Liver (tissue), 3 donors: Measurements from ENCODE around the gene BDH1.
A peak's percentile ranks its signal among the peaks of the same experiment; 100 is the strongest.

Source experiments
- ATF3 ChIP-seq: IDR thresholded peaks from 2 replicates; pipeline ENCODE4 v1.6.1; 2016; ENCODE audit warnings: antibody characterized with exemption
- CTCF ChIP-seq: fragments of 150-350 bp; IDR thresholded peaks from 2 replicates; pipeline ENCODE4 v1.5.1; 2017; ENCODE audit warnings: improper control_type of control experiment, low read depth, low read length; ENCODE audit not compliant: missing input control
- EGR1 ChIP-seq, 2 donors: IDR thresholded peaks; 2 replicates each; pipeline ENCODE4 v1.6.1; 2016 to 2018; ENCODE audit warnings: antibody characterized with exemption in 2 of 2, low read depth in 2 of 2
- GABPA ChIP-seq, 2 donors: IDR thresholded peaks in 1 of 2; conservative IDR thresholded peaks in 1 of 2; 2 replicates each; pipeline ENCODE4 v1.6.1; 2016; ENCODE audit warnings: antibody characterized with exemption in 2 of 2, mild to moderate bottlenecking in 1 of 2, moderate library complexity in 1 of 2
- HNF4A ChIP-seq, 2 donors: conservative IDR thresholded peaks; 2 replicates each; pipeline ENCODE4 v1.6.1; 2016; ENCODE audit warnings: antibody characterized with exemption in 2 of 2, mild to moderate bottlenecking in 2 of 2
- MAX ChIP-seq: IDR thresholded peaks from 2 replicates; pipeline ENCODE4 v1.6.1; 2016; ENCODE audit warnings: antibody characterized with exemption
- RAD21 ChIP-seq, 2 donors: IDR thresholded peaks; 2 replicates each; pipeline ENCODE4 v1.6.1; 2016; ENCODE audit warnings: antibody characterized with exemption in 2 of 2, mild to moderate bottlenecking in 2 of 2
- REST ChIP-seq: IDR thresholded peaks from 2 replicates; pipeline ENCODE4 v1.6.1; 2016; ENCODE audit warnings: antibody characterized with exemption, mild to moderate bottlenecking
- TAF1 ChIP-seq: conservative IDR thresholded peaks from 2 replicates; pipeline ENCODE4 v1.6.1; 2016; ENCODE audit warnings: antibody characterized with exemption, mild to moderate bottlenecking
- YY1 ChIP-seq: IDR thresholded peaks from 2 replicates; pipeline ENCODE4 v1.6.1; 2016; ENCODE audit warnings: antibody characterized with exemption, mild to moderate bottlenecking
- ZBTB33 ChIP-seq: IDR thresholded peaks from 2 replicates; pipeline ENCODE4 v1.6.1; 2016; ENCODE audit warnings: antibody characterized with exemption
- donor health status: healthy.
- donor health status: healthy.

- TF ChIP-seq CTCF (no peak), MAX (no peak), TAF1 (no peak), RAD21 (IDR thresholded peaks at IDR 0.05) (no peak), ATF3 (no peak), GABPA (IDR thresholded peaks at IDR 0.05 in 1 of 2, conservative IDR thresholded peaks at IDR 0.05 in 1 of 2) (no peak), REST (no peak), EGR1 (IDR thresholded peaks at IDR 0.05; ENCODE audit: low read depth in 2 of 2) (no peak), YY1 (no peak), ZBTB33 (no peak), HNF4A (conservative IDR thresholded peaks at IDR 0.05) (peak; percentile 47 to 75)
Measured at GRCh38 chr3:197513953-197514785, 41.6 kb downstream of the BDH1 start.
